Measurements from ENCODE around the gene DPEP3.

Gene DPEP3

DNA sequence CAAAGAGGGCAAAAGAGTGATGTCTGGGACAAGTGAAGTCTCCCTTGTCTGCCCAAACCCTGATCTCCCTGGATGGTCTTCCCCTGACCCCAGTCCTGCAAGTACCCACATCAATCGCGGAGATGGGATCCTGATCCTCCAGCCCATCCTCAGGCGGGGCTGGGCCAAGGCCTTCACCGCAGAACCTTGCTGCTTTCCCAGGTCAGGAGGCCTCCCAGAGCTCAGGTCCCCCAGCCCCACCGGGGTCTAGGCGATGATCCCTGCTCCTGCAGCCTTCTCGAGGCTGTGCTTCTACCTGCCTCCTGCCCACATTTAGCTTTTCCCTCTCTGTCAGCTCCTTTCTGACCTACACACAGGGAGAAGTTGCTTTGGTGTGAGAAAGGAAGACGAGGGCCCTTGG lies 18.2 kb downstream of the DPEP3 start:
- Histone ChIP-seq H4K20me1 (ENCODE audit: insufficient read depth) (no peaks in the 10 kb centered on the region), H3K36me3 (ENCODE audit: insufficient read depth) (no peaks in the 10 kb centered on the region), H3K4me1 (ENCODE audit: low read depth, poor library complexity, severe bottlenecking) (peaks cover 44% of the 10 kb centered on the region), H2AFZ (ENCODE audit: low read depth) (no peak overlapping the region), H3K4me3 (IDR thresholded peaks at IDR 0.05; ENCODE audit: insufficient read depth, low read depth, low read length) (no peak overlapping the region), H3K4me2 (no peak overlapping the region), H3K9ac (no peak overlapping the region), H3K79me2 (ENCODE audit: insufficient read depth, low read depth) (no peaks in the 10 kb centered on the region), H3K27ac (no peak overlapping the region), H3K27me3 (ENCODE audit: insufficient read depth, low read depth) (no peaks in the 10 kb centered on the region)
- TF ChIP-seq, protein P1, sequence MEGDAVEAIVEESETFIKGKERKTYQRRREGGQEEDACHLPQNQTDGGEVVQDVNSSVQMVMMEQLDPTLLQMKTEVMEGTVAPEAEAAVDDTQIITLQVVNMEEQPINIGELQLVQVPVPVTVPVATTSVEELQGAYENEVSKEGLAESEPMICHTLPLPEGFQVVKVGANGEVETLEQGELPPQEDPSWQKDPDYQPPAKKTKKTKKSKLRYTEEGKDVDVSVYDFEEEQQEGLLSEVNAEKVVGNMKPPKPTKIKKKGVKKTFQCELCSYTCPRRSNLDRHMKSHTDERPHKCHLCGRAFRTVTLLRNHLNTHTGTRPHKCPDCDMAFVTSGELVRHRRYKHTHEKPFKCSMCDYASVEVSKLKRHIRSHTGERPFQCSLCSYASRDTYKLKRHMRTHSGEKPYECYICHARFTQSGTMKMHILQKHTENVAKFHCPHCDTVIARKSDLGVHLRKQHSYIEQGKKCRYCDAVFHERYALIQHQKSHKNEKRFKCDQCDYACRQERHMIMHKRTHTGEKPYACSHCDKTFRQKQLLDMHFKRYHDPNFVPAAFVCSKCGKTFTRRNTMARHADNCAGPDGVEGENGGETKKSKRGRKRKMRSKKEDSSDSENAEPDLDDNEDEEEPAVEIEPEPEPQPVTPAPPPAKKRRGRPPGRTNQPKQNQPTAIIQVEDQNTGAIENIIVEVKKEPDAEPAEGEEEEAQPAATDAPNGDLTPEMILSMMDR (conservative IDR thresholded peaks at IDR 0.05; ENCODE audit: low read depth, low read length): no peak

DNA sequence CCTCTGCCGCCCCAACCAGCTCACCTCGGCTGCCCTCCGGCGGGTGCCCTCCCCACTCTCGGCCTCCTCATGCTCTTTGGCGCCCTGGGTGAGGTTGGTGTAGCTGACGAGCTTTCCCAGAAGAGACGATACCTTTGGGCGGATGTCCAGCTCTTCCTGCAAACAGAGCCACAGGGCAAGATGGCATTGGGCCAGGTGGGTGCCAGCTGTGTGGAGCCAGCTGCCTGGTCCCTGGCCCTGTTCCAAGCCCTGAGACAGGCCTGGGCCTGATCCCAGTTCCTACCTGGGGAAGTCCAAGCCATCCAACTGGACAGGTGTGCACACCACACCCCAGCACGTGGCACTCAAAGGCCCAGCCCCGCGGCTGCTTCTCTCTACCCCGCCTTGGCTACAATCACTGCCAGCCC lies 18.7 kb downstream of the DPEP3 start:
- no peak overlapping the region for H3K27ac ChIP-seq
- H3K36me3 ChIP-seq (ENCODE audit: insufficient read depth): no peaks in the 10 kb centered on the region
- TF ChIP-seq, protein P1 (conservative IDR thresholded peaks at IDR 0.05; ENCODE audit: low read depth, low read length): no peak

DNA sequence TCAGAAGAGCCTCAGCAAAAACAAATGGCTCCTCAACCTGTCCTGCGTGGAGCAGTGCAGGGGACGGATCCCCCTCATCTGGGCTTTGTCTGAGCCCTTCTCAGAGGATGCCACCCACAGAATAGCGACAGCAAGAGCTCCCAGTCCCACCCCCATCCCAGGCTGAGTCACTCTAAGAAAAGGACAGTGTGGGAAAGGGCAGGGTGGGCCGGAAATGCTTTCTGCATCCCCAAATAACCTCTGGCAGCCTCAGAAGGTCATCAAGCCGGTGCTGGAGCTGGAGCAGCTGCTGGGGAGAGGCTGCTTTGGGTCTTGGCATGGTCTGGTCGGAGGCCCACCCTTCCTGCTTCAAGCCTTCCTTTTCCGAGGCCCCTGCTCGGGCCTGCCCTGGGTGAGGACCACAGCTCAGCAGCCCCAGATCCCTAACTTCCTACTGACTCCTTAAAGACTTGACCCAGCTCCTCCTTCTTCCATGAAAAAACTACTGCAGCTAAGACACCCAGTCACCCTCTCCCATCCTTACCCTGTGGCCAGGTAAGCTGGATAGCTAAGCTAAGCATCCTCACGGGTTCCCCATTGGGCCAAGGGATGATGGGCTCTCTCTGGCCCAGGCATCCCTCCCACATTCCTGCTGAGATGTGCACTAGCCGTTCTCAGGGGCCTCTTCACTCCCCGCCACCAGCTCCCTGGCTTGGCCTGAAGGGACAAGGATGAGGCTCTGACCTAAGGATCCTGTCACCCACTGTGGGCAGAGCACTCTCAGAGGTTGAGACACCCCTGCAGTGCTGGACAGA lies 20.6 kb downstream of the DPEP3 start:
- Histone ChIP-seq H3K9ac (no peak overlapping the region), H3K27me3 (ENCODE audit: insufficient read depth, low read depth) (no peaks in the 10 kb centered on the region), H3K27ac (no peak overlapping the region), H2AFZ (ENCODE audit: low read depth) (no peak overlapping the region), H3K4me3 (IDR thresholded peaks at IDR 0.05; ENCODE audit: insufficient read depth, low read depth, low read length) (no peak overlapping the region), H3K36me3 (ENCODE audit: insufficient read depth) (no peaks in the 10 kb centered on the region), H3K4me2 (no peak overlapping the region), H3K79me2 (ENCODE audit: insufficient read depth, low read depth) (no peaks in the 10 kb centered on the region), H3K4me1 (ENCODE audit: low read depth, poor library complexity, severe bottlenecking) (peaks cover 25% of the 10 kb centered on the region), H4K20me1 (ENCODE audit: insufficient read depth) (no peaks in the 10 kb centered on the region)
- TF ChIP-seq, protein P1 (conservative IDR thresholded peaks at IDR 0.05; ENCODE audit: low read depth, low read length): no peak

More for the DNA sequence above, 18.7 kb downstream of the DPEP3 start:
- Histone ChIP-seq H2AFZ (ENCODE audit: low read depth) (no peak overlapping the region), H3K9ac (no peak overlapping the region), H3K27me3 (ENCODE audit: insufficient read depth, low read depth) (no peaks in the 10 kb centered on the region), H3K4me2 (no peak overlapping the region), H3K4me3 (IDR thresholded peaks at IDR 0.05; ENCODE audit: insufficient read depth, low read depth, low read length) (no peak overlapping the region), H3K79me2 (ENCODE audit: insufficient read depth, low read depth) (no peaks in the 10 kb centered on the region), H3K4me1 (ENCODE audit: low read depth, poor library complexity, severe bottlenecking) (peaks cover 42% of the 10 kb centered on the region), H4K20me1 (ENCODE audit: insufficient read depth) (no peaks in the 10 kb centered on the region)

DNA sequence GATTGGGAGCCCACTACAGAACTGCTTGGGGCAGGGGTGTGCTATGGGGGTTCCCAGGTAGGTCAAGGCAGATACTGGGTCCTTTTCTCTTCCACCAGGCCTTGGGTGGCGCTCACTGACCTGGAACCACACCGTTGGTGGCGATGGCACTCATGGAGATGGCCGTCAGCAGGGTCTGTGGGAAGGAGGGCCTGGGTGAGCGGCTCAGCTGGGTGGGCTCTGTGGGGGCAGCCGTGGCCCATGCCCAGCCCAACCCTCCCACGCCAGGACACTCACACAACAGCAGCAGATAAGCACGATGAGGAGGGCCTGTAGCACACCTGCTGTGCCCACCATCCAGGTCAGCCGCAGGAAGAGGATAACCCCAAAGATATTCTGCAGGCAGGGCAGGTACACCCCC lies 22.7 kb downstream of the DPEP3 start:
- H3K27ac ChIP-seq: no peak overlapping the region
- H3K4me3 ChIP-seq (IDR thresholded peaks at IDR 0.05; ENCODE audit: insufficient read depth, low read depth, low read length): no peak overlapping the region
- H4K20me1 ChIP-seq (ENCODE audit: insufficient read depth): no peaks in the 10 kb centered on the region
- no peak overlapping the region for H3K9ac ChIP-seq
- H3K36me3 ChIP-seq (ENCODE audit: insufficient read depth): no peaks in the 10 kb centered on the region
- no peaks in the 10 kb centered on the region for H3K27me3 ChIP-seq (ENCODE audit: insufficient read depth, low read depth)
- TF ChIP-seq, protein P1 (conservative IDR thresholded peaks at IDR 0.05; ENCODE audit: low read depth, low read length): no peak
- no peaks in the 10 kb centered on the region for H3K79me2 ChIP-seq (ENCODE audit: insufficient read depth, low read depth)
- no peak overlapping the region for H3K4me2 ChIP-seq
- H2AFZ ChIP-seq (ENCODE audit: low read depth): no peak overlapping the region
- H3K4me1 ChIP-seq (ENCODE audit: low read depth, poor library complexity, severe bottlenecking): peaks cover 4% of the 10 kb centered on the region

Data from KMS-11 (cell line).